A549 (cell line): ENCODE data around the gene HYOU1.
"Not testable (repeated sequence)": the region's sequence is repeated elsewhere in the genome, so short reads cannot be mapped to it uniquely, and the experiment has no call there.

ENCODE experiments used
- CBX8 ChIP-seq: fragments of 200-600 bp; sonication (generic); IDR thresholded peaks from 2 replicates; pipeline ENCODE4 v1.6.1; 2016
- NFE2L2 ChIP-seq: fragments of 150-350 bp; conservative IDR thresholded peaks from 2 replicates; pipeline ENCODE4 v1.6.1; 2014; ENCODE audit warnings: low read length
- PBX3 ChIP-seq: IDR thresholded peaks from 2 replicates; pipeline ENCODE4 v1.6.1; 2012
- TF ChIP-seq, protein P1 (sequence below): fragments of >200 bp; sonication (Bioruptor Twin); formaldehyde crosslinking; IDR thresholded peaks from 3 replicates; pipeline ENCODE4 v1.5.1; 2016

GRCh38 chr11:119039471-119039870 lies 17.5 kb downstream of the HYOU1 start:
- TF ChIP-seq, protein P1, sequence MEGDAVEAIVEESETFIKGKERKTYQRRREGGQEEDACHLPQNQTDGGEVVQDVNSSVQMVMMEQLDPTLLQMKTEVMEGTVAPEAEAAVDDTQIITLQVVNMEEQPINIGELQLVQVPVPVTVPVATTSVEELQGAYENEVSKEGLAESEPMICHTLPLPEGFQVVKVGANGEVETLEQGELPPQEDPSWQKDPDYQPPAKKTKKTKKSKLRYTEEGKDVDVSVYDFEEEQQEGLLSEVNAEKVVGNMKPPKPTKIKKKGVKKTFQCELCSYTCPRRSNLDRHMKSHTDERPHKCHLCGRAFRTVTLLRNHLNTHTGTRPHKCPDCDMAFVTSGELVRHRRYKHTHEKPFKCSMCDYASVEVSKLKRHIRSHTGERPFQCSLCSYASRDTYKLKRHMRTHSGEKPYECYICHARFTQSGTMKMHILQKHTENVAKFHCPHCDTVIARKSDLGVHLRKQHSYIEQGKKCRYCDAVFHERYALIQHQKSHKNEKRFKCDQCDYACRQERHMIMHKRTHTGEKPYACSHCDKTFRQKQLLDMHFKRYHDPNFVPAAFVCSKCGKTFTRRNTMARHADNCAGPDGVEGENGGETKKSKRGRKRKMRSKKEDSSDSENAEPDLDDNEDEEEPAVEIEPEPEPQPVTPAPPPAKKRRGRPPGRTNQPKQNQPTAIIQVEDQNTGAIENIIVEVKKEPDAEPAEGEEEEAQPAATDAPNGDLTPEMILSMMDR, result not testable (repeated sequence)
- TF ChIP-seq PBX3, CBX8, NFE2L2: not testable (repeated sequence)
